CD4-positive, alpha-beta T cell treated with Interleukin-21 for 1 hour (primary cell): ENCODE results near the gene FLNA.

Experiments
- DNase-seq: peaks from one replicate; pipeline ENCODE4 v3.0.0-alpha.2; 2020

The FLNA gene

DNA sequence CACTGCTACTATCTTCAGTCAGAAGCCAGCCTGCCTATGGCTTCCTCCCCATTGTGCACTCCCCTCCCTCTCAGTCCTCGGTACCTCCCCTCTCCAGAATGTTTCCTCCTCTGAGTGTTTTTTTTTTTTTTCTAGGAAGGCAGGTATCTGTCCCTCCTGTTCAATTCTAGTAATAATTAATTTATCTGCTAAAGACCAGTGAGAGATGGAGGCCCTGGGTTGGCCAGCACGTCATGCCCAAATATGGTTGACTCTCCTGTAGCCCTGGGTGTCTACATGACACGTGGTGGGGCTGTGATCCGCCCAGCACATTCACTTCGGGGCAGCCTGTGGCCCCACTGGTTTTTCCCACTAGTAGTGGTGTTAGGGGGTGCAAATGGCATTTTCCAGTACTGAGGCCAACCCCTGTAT lies 1.8 kb downstream of the FLNA start:
- DNase-seq: peak; percentile 64

DNA sequence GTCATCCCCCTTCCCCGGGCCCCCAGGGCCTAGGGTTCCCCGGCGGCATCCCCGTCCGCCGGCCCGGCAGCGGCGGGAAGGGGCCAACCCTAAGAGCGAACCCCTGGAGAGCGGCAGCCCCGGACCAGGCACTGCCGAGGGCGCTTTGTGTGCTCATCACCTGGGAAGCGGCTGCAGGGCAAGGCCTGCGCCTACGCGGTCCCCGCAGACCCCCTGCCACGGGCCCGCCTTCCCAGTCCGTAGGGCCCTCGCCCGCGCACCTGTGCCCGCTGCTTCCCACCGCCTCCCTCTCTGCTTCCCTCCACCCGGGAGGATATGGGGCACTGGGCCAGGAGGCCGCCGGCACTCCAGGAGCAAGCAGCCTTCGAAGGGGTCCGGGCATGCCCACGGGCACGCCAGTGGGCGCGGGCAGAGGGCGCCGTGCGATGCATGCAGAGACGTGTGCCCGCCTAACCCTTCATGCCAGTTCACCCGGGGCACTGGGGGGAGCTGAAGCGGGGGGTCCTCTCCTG lies 2.6 kb downstream of the FLNA start:
- DNase-seq: no peak

DNA sequence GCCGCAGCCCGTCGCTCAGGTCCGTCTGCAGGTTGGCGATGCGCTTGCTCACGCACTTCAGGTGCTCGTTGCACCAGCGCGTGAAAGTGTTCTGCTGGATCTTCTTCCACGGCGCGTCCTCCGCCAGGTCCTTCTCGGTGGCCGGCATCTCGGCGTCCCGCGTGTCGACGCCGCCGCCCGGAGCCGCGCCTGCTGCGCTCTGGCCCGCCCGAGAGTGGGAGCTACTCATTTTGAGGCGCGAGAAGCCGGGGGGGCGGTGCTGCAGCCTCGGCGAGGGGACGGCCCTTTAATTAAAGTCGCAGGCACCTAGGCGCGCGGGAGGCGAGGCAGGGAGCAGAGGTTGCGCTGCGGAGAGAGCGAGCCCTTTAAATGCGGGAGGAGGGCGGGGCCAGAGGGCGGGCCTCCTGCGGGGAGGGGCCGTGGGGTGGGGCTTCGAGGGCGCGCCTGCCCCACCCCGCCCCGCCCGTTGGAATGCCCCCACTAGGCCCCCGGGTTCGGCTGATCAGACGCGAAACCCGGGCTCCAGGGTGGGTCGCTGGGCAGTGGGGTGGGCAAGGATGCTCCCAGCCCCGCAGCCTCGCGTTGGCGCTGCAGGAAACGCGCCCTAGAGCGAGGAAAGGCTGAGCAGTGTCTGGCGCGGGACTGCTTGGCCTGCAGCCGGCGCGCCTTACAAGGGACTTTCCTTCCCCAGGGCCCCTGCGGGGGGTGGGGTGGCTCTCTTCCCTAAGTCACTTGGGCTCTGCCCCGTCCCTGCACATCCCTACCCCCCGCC lies 3.2 kb downstream of the FLNA start:
- peak; percentile 94 for DNase-seq

DNA sequence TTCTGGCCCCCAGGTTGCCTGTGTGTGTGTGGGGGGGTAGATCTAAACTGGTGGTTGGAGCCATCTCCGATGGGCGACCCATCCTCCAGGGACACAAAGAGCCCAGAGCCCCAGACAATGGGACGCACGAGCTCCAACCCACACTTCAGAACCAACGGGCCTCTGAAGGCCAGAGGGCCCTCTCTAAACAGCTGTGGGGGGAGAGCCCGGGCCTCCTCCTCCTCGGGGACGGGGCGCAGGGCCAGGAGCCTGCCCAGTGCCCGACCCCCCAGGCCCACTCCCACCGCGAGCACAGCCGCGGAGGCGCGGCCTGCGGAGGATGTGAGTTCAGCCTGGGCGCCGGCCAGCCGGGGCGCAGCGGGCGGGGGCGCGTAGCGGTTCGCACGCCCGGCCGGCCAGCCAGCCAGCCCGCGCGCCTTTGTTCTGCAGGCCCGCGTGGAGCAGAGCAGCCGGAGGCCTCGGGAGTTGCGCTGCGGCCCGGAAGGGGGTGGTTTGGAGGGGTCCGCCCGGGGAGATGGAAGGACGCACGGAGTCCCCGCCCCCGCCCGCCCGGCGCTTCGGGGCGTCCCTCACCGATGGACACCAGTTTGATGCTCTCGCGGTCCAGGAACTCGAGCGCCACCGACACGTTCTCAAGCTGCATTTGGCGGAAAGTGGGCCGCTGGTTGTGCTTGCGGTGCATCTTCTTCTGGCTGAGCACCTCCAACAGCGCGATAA lies 4.0 kb downstream of the FLNA start:
- DNase-seq: no peak

DNA sequence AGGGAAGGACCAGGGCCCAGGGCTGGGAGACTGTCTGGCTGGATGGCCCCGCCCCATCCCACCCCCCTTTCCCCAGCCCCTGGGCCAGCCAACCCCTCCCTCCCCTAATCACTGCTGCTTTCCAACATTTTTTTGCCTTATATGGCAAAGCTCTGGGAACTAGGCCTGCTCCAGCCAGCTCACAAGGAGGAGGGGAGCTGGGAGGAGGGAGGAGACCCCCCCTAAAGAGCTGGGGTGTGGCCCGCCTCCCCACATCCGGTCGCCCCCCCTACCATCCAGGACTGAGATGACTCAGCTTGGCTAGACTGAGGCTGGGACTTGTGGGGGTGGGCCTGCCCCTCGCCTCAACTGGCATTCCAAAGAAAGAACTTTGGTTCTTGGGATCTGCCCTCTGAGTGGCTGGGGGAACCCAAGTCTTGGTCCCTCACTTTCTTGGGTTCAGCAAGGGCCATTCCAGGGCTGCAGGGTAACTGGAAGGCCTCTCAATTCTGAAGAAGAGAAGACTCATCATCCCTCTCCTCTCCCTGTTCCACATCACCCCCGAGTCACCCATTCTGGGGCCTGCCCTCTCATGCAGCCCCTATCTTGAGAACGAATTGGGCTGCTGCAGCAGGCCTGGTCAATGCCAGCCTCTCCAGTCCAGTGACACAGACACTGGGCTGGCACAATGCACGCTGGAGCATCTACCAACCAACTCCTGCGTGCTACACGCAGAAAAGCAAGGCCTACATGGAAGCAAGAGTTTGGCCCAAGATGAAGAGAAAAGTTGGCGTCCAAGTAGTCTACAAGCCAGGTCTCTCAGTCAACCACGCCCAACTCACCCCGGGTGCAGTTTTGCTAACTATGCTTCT lies 4.8 kb downstream of the FLNA start:
- DNase-seq: peak; percentile 77

DNA sequence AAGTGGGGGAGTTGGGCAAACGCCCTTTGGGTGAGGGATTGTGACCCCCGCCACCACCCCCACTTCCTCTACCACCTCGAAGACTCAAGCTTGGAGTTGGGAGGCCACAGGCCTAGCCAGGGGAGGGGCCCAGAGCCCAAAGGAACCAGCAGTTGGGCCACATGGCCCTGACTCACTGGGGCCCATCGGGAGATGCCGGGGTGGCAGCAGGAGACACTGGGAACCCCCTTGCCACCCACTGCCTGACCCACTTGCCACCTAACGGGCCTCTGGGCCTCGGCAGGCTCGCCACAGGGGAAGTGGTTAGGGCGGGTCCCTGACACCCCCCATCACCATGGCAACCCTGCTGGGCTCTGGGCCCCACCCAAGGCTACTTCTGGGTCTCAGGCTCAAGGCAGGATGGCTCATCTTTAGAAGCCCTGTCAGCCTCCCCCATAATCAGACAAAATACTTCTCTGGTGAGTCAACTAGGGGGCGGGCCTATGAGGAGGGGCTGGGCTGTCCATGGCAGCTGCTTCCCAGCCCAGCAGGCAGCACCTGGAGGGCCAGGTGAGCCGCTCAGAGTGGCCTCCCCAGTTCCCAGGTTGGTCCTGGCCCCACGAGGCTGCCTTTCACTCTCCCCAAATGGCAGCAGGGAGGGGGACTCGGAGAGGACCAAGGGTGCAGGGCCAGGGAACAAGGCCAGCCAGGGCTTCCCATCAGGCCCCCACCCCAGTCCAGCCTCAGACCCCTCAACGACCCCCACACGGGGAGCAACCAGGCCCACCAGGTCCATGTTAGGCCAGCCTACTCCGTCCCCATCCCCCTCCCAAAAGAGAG lies 5.6 kb downstream of the FLNA start:
- peak; percentile 95 for DNase-seq

DNA sequence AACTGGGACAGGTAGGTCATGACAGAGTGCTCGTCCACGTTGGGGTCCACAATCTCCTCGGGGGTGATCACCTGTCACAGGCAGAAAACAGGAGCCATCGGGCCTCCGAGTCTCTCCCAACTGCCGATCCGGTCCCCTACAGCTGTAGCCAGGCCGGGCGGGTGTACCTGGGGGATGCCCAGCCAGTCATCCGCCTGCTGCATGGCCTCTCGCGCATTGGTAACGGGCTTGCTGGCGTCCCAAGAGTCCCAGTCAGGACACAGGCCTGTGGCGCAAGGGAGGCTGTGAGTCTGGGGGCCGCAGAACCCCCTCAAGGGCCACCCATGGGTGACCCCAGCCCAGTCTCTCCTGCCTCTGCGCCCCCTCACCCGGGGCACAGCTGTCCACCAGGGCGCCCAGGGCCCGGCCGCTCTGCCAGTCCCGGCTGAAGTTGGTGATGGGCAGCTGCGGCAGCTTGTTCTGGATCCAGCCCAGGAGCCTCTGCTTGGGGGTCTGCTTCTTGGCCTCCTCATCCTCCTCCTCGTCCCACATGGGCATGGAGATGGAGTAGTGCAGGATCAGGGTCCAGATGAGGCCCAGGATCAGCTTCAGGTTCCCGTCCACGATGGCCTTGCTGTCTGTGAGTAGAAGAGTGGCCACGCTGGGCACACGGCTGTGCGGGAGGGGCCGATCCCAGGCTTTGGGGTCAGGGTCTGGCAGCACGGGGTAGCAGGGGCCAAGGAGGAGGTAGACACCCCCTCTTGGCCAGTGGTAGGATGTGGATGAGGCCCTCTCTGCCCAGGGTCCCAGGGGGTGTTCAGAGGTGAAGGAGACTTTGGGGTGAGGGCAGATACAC lies 6.7 kb downstream of the FLNA start:
- DNase-seq: no peak

DNA sequence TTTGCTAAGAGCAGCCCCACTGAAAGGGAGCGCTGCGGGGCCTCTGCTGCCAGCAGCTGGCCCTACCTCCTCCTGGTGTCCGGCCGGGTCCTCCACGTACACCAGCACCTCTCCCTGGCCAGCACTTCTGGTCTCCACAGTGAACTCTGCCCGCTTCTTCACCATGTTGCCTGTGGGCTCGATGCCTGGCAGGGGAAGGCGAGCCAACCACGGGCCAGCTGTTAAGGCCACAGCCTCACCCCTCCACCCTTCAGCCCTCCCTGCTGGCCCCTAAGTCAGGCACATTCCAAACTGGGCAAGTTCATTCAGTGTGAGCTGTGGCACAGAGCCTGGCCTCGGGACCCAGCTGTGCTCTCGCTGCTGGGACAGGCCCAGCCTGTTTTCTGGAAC lies 7.8 kb downstream of the FLNA start:
- no peak for DNase-seq

DNA sequence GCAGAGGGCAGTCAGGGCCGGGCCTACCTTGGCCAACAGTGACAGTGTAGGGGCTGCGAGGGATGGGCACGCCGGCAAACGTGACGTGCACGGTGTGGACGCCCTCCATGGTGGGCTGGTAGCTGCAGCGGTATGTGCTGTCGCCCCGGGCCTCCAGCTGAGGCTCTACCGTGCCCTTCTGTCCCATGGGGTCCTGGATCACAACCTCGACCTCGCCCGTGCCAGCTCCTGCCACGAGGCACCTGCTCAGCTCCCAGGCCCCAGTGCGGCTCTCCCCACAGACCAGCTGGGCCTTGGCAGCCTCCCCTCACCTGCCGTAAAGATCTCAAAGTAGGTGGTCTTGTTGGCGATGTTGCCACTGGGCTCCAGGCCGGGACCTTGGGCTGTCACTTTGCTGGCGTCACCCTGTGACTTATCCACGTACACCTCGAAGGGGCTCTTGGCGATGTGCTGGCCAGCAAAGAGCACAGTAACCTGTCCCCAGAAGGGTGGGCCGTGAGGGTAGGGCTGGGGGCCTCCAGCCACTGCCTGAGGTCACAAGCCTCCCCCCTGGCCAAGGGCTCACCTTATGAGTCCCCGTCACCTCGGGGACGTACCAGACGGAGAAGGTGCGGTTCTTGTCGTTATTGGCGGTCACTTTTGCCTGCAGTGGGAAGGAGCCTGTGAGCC lies 8.3 kb downstream of the FLNA start:
- no peak for DNase-seq

DNA sequence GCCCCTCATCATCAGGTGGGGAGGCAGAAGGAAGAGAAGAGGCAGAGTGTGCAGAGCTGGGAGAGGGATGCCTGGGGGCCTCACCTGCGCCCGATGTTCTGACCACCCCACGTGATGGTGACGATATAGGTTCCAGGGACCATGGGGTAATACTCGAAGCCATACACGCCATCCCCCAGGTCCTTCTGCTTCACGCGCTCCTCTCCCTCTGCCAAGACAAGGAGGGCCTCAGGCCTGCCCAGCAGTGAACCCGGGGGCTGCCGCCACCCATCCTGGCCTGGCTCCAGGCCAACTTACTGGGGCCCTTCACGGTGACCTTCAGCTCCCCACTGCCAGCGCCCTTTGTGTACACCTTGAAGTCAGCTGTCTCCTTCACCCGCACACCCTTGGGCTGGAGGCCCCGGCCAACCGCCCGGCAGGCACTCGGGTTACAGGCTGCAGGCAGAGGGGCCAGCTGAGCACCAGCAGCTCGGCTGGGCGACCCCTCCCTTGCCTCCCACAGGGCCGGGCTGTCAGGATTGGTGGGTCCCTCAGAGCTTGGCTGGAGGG lies 9.3 kb downstream of the FLNA start:
- no peak for DNase-seq

DNA sequence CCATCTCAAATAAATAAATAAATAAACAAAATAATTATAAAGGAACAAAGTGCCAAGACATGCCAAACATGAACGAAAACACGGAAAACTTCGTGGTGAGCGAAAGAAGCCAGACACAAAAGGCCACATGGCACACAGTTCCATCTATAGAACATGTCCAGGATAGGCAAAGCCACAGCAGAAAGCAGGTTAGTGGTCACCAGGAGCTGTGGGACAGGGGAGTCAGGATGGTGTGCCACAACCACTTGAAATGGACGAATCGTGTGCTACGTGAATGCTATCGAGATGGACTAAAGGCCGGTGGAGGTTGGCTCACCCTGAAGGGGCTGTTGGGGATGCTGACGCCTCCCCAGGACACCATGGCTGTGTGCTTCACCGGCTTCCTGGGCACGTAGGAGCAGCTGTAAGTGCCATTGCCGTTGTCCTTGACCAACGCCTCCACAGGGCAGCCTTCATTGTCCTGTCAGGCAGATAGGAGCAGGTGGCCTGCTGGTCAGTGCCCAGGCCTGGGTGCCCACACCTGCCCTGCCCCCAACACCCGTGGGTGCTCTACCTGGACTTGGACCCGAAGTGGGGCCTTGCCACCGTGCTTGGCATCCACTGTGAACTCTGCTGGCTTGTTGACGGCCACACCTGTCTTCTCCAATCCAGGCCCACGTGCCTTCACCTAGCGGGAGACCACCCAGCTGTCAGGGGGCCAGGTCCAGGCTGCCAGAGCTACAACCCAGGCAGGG lies 10.6 kb downstream of the FLNA start:
- no peak for DNase-seq

DNA sequence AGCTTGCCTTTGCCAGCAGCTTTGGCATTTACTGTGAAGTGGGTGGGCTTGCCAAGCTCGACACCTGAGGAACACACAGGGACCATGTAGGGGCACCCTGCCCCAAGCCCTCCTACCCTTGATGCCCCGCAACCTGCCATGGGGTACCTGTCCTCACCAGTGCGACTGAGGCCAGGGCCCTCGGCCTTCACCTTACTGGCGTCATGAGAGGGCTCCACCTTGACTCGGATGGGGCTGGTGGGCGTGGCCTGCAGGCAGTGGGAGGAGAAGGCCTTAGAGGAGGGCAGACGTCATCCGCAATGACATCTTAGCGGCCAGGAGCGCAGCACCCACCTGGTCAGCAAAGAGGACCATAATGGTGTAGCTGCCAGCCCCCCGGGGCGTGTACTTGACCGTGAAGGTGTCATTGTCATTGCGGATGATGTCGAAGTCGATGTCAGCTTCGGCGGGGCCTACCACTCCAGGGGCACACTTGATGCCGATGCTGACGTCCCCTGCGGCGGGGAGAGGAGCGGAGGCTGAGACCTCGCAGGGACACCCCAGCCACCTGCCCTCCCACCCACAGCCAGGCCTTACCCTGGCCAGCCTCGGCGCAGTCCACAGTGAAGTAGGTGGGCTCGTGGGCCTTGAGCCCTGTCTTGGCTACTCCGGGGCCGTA lies 12.2 kb downstream of the FLNA start:
- DNase-seq: no peak

DNA sequence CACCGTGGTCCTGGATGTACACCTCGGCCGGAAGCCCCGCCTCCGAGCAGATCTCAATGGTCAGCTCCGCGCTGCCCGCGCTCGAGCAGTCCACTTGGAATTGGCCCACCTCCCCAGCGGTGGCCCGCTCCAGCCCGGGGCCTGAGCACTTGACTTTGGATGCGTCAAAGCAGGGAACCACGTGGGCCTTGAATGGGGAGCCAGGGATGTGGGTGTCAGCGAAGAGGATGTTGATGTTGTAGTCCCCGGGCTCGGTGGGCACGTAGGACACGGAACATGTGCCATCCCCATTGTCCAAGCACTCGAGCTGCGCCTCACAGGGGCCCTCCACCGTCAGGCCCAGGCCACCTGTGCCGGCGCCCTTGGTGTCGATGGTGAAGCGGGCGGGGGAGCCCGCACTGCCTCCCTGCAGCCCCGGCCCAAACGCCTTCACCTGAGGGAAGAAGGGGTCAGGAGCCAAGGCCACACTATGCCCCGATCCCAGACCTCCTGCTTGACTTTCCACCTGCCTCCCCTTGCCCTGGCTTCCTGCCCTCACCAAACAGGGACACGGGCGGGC lies 14.2 kb downstream of the FLNA start:
- DNase-seq: no peak

DNA sequence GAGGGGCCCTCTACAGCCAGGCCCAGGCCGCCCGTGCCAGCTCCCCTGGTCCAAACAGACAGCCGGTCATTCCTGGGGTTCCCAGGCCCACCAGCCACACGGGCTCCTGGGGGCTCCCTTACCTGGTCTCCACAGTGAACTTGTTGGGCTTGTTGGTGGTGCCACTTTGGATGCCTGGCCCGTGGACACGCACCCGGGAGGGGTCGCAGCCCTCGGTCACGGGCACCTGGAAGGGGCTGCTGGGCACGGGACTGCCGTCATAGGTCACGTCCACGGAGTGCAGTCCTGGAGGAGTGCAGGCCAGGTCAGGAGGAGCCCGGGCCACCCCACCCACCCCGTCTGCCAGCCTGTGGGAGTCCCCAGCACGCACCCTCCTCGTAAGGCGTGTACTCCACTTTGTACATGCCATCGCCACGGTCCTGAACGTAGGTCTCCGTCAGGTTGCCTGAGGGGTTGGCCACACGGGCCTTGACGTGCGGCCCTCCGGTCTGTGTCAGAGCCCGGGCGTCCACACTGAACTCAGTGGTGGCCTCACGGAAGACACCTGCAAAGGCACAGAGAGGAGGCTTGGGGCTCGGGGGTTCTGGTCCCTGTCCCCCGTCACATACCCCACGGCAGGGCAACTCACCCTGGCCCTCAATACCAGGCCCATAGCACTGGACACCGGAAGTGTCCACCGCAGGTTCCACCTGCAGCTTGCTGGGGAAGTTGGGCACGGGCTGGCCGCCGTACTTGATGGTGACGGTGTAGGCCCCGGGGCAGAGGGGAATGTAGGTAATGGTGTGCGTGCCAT lies 14.9 kb downstream of the FLNA start:
- no peak for DNase-seq

DNA sequence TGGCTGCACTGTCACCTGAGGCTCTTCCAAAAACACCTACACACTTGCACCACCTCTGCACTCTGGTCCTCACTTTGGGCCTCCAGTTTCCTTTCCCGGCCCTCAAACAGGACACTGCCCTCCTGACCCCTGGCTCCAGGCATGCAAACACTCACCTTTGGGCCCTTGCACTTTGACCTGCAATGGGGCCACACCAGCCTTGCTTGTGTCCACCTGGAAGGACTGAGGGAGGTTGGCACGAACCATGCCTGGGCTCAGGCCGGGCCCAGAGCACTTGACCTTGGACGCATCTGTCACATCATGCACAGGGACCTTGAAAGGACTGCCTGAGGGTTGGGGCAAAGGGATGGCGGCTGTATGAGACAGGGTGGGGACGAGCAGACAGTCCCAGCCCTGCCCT lies 15.6 kb downstream of the FLNA start:
- DNase-seq: no peak

DNA sequence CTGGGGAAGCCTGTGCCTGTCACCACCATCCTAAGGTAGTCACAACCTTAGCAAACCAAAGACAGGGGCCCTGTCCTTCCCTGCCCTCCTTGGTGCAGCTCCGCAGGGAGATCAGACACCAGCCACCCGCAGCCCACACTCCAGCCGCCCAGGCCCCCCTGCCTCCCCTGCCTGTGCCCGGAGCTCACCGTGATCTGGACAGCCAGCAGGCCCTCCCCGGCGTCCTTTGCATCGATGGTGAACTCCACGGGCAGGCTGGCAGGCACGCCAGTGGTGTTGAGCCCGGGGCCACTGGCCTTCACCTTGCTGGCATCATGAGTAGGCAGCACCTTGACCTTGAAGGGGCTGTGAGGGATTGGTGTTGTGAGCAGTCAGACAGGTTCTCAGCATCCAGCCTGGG lies 16.4 kb downstream of the FLNA start:
- no peak for DNase-seq

DNA sequence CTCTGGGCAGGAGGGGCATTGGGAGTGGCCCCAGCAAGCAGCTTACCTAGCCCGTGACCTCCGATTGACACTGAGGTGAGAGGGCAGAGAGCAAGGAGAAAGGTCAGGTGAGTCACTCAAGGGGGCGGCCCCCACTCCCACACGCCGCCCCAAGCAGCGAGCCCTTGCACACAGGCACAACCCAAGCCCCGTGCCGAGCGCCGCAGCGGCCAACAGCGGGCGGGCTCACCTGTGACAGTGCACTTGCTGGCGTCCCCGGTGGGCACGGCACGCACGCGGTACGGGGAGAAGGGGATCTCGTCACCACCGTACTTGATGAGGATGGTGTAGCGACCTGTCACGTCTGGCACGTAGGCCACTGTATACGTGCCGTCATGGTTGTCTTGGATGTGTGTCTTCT lies 17.2 kb downstream of the FLNA start:
- no peak for DNase-seq

DNA sequence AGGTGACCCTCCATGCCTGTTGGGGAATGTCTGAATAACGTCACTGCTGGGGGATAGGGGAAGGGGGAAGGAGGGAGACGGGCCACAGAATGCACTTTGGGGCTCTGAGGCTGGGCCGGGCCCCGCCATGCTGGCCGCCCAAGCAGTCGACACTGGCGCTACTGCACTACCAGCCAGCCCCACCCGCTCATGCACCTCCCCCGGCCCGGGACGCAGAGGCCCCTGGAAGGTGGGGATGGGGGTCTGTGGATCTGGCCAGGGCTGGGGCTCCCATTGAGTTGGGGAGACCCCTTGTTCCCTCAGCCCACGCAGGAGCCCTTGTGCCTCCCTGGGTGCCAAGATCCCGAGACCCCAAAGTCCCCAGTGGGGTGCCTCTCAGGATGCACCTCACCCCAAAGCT lies 17.8 kb downstream of the FLNA start:
- no peak for DNase-seq
